Measurements from ENCODE around the gene SLC25A5. TPM values are rescaled to one million over a fixed set of nuclear protein-coding genes. Genes with fewer than 3 reads are reported as not detected.

Gene SLC25A5
- 100 to 1,000 TPM in 3 of 4 donors, 10 to 100 TPM in 1; 98.8 to 213 (median 135) TPM for total RNA-seq

GRCh38 chrX:119467842-119468550 lies at the start of gene SLC25A5:
Gene SLC25A5, plus strand, starts transcription at chrX:119468444. Its CDS starts 72 bp downstream, at chrX:119468516.
- H3K9me3 ChIP-seq = no peaks in the 10 kb centered on the region
- TF ChIP-seq POLR2A (IDR thresholded peaks at IDR 0.05) (peak; percentile 68 to 76), CTCF (IDR thresholded peaks at IDR 0.05) (no peak)
- no peaks in the 10 kb centered on the region for H3K36me3 ChIP-seq
- peak within 1 kb of the TSS; percentile 51 to 82 for H3K4me3 ChIP-seq
- intact Hi-C loops (cut with DNase I; ENCODE audit: low total_unique reads) = no loop called here
- H3K4me1 ChIP-seq = no peaks in the 10 kb centered on the region
- H3K27me3 ChIP-seq = no peaks in the 10 kb centered on the region
- DNase-seq = peak; percentile 71 to 82
- peak within 1 kb of the TSS; percentile 90 to 92 for H3K27ac ChIP-seq

GRCh38 chrX:119419146-119419545 lies 49.1 kb upstream of the SLC25A5 start:
- no peak for TF ChIP-seq POLR2A (IDR thresholded peaks at IDR 0.05)
- TF ChIP-seq CTCF (IDR thresholded peaks at IDR 0.05) = no peak
- H3K4me3 ChIP-seq = no peak overlapping the region
- H3K27ac ChIP-seq = no peak overlapping the region
- H3K36me3 ChIP-seq = no peaks in the 10 kb centered on the region
- H3K4me1 ChIP-seq = no peaks in the 10 kb centered on the region
- no peak for DNase-seq
- no peaks in the 10 kb centered on the region for H3K9me3 ChIP-seq
- no peaks in the 10 kb centered on the region for H3K27me3 ChIP-seq
- intact Hi-C loops (cut with DNase I; ENCODE audit: low total_unique reads) = no loop called here

GRCh38 chrX:119419898-119420297 lies 48.3 kb upstream of the SLC25A5 start:
- no peaks in the 10 kb centered on the region for H3K9me3 ChIP-seq
- H3K4me1 ChIP-seq = no peaks in the 10 kb centered on the region
- intact Hi-C loops (cut with DNase I; ENCODE audit: low total_unique reads) = no loop called here
- TF ChIP-seq CTCF (IDR thresholded peaks at IDR 0.05) (no peak), POLR2A (IDR thresholded peaks at IDR 0.05) (no peak)
- no peak overlapping the region for H3K4me3 ChIP-seq
- no peak overlapping the region for H3K27ac ChIP-seq
- H3K36me3 ChIP-seq = no peaks in the 10 kb centered on the region
- no peak for DNase-seq
- no peaks in the 10 kb centered on the region for H3K27me3 ChIP-seq

GRCh38 chrX:119421016-119421705 lies 47.1 kb upstream of the SLC25A5 start:
- Histone ChIP-seq H3K4me3 (no peak overlapping the region), H3K27ac (no peak overlapping the region), H3K27me3 (no peaks in the 10 kb centered on the region), H3K9me3 (no peaks in the 10 kb centered on the region), H3K4me1 (no peaks in the 10 kb centered on the region), H3K36me3 (no peaks in the 10 kb centered on the region)
- intact Hi-C loops (cut with DNase I; ENCODE audit: low total_unique reads) = no loop called here
- DNase-seq = no peak
- TF ChIP-seq POLR2A (IDR thresholded peaks at IDR 0.05) (no peak), CTCF (IDR thresholded peaks at IDR 0.05) (no peak)

GRCh38 chrX:119423631-119424030 lies 44.6 kb upstream of the SLC25A5 start:
- H3K4me1 ChIP-seq = no peaks in the 10 kb centered on the region
- TF ChIP-seq CTCF (IDR thresholded peaks at IDR 0.05) = no peak
- TF ChIP-seq POLR2A (IDR thresholded peaks at IDR 0.05) = no peak
- DNase-seq = no peak
- H3K4me3 ChIP-seq = no peak overlapping the region
- H3K36me3 ChIP-seq = no peaks in the 10 kb centered on the region
- no peak overlapping the region for H3K27ac ChIP-seq
- no peaks in the 10 kb centered on the region for H3K27me3 ChIP-seq
- intact Hi-C loops (cut with DNase I; ENCODE audit: low total_unique reads) = no loop called here
- no peaks in the 10 kb centered on the region for H3K9me3 ChIP-seq

All from uterus (tissue), 4 donors.